Keratinocyte (primary cell): Measurements from ENCODE around the gene PHAF1. TPM values are rescaled to one million over a fixed set of nuclear protein-coding genes. Genes with fewer than 3 reads are reported as not detected.

ENCODE experiments used
- DNase-seq: peaks from one replicate; pipeline ENCODE4 v3.0.0-alpha.2; 2011; ENCODE audit warnings: low read depth, missing footprints, low spot score
- FAIRE-seq: peaks from 2 replicates; lab custom pipeline; 2011; peaks lifted over from hg19 to GRCh38; lab: Jason Lieb, UNC
- H2AFZ ChIP-seq: 2 replicates; pipeline ENCODE4 v1.6.0; 2012; ENCODE audit warnings: low read length, control low read depth, inconsistent platforms; ENCODE audit not compliant: control insufficient read depth
- H3K27ac ChIP-seq: 2 replicates; pipeline ENCODE4 v1.5.1; 2011; ENCODE audit warnings: low read length; ENCODE audit not compliant: control insufficient read depth, insufficient read depth
- H3K27me3 ChIP-seq: 3 replicates; pipeline ENCODE4 v1.6.0; 2011; ENCODE audit warnings: low read length; ENCODE audit not compliant: control insufficient read depth, insufficient read depth; ENCODE audit errors: extremely low read depth
- H3K36me3 ChIP-seq, 2 experiments: 2 replicates in 1 of 2; 3 replicates in 1 of 2; pipeline ENCODE4 v1.5.1; 2011; ENCODE audit warnings: low read length in 2 of 2, mild to moderate bottlenecking in 1 of 2; ENCODE audit not compliant: control insufficient read depth in 2 of 2, insufficient read depth in 2 of 2; ENCODE audit errors: extremely low read depth in 1 of 2
- H3K4me1 ChIP-seq: 3 replicates; pipeline ENCODE4 v1.5.1; 2011; ENCODE audit warnings: low read length; ENCODE audit not compliant: control insufficient read depth, insufficient read depth; ENCODE audit errors: extremely low read depth
- H3K4me2 ChIP-seq: 3 replicates; pipeline ENCODE4 v1.6.0; 2011; ENCODE audit warnings: low read depth, low read length; ENCODE audit not compliant: control insufficient read depth, insufficient read depth; ENCODE audit errors: extremely low read depth
- H3K4me3 ChIP-seq, 3 experiments: fragments of 200-600 bp in 1 of 3; sonication (generic) in 1 of 3; 2 replicates in 2 of 3; 3 replicates in 1 of 3; pipeline ENCODE4 v1.5.1; 2011 to 2016; ENCODE audit warnings: low read length in 3 of 3, mild to moderate bottlenecking in 3 of 3, control low read depth in 2 of 3, inconsistent platforms in 1 of 3, low read depth in 1 of 3, mixed read lengths in 1 of 3, mixed run types in 1 of 3, moderate library complexity in 1 of 3; ENCODE audit not compliant: control insufficient read depth in 2 of 3, insufficient read depth in 2 of 3; ENCODE audit errors: extremely low read depth in 1 of 3
- H3K79me2 ChIP-seq: 2 replicates; pipeline ENCODE4 v1.6.0; 2012; ENCODE audit warnings: low read length; ENCODE audit not compliant: control insufficient read depth, insufficient read depth
- H3K9ac ChIP-seq: 3 replicates; pipeline ENCODE4 v1.6.0; 2011; ENCODE audit warnings: low read length; ENCODE audit not compliant: control insufficient read depth, insufficient read depth; ENCODE audit errors: extremely low read depth
- H3K9me1 ChIP-seq: 3 replicates; pipeline ENCODE4 v1.6.0; 2011; ENCODE audit warnings: low read length; ENCODE audit not compliant: control insufficient read depth, insufficient read depth; ENCODE audit errors: extremely low read depth
- H3K9me3 ChIP-seq: 2 replicates; pipeline ENCODE4 v1.5.1; 2012; ENCODE audit warnings: low read depth, low read length; ENCODE audit not compliant: control insufficient read depth
- H4K20me1 ChIP-seq: 3 replicates; pipeline ENCODE4 v1.6.0; 2011; ENCODE audit warnings: low read length; ENCODE audit not compliant: control insufficient read depth, insufficient read depth; ENCODE audit errors: extremely low read depth
- CTCF ChIP-seq, 3 experiments: IDR thresholded peaks in 1 of 3; conservative IDR thresholded peaks in 1 of 3; optimal IDR thresholded peaks in 1 of 3; 2 replicates in 2 of 3; 3 replicates in 1 of 3; pipeline versions ENCODE3 to v1.5.1; 2011; ENCODE audit warnings: low read length in 3 of 3, mild to moderate bottlenecking in 3 of 3, moderate library complexity in 2 of 3, control low read depth in 1 of 3, inconsistent platforms in 1 of 3; ENCODE audit not compliant: insufficient read depth in 2 of 3; ENCODE audit errors: extremely low read depth in 1 of 3
- EZH2 ChIP-seq: IDR thresholded peaks from one replicate; pipeline ENCODE4 v1.6.1; 2012; ENCODE audit warnings: inconsistent platforms, mild to moderate bottlenecking, low read length, moderate library complexity
- dilution Hi-C: fragments of 300-500 bp; cut with MboI; formaldehyde crosslinking; loops from one replicate; pipeline ENCODE4 v1.7.0; 2020; ENCODE audit warnings: low sequenced_read_pairs; ENCODE audit not compliant: extremely low pct_ligation_motif_present
- polyA plus RNA-seq, 5 experiments: library from polyadenylated mRNA; depleted of rRNA in 3 of 5; stranded (reverse) in 3 of 5; stranded (forward) in 1 of 5; unstranded in 1 of 5; fragments of >200 nt; gene quantifications; 1 replicate in 1 of 5; 2 replicates in 3 of 5; 3 replicates in 1 of 5; pipeline versions ENCODE4 v1.2.1 to v1.2.3, GENCODE V29; 2011 to 2012; ENCODE audit warnings: missing spikeins in 2 of 5, low read depth in 1 of 5, low replicate concordance in 1 of 5

PHAF1 gene
- polyA plus RNA-seq, 1 donor (not counting 4 experiments of a cell fraction or from before 2014, with no cell fraction given) = 26.7 TPM

DNA sequence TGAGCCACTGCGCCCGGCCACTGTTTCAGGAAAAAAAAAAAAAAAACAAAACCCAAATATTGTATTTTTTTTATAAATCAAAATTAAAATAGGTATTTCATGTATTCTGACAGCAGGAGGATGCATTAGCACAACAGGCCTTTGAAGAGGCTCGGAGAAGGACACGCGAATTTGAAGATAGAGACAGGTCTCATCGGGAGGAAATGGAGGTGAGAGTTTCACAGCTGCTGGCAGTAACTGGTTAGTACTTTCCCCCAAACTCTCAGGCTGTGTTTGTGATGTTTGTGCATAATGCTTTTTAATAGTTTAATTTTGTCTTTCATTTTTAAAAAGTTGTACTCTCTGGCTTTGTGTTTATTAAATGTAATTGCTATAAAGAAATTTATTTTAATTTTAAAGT is 27.6 kb upstream of the PHAF1 start:
- Histone ChIP-seq H3K79me2 (no peaks in the 10 kb centered on the region), H3K27me3 (no peaks in the 10 kb centered on the region), H2AFZ (no peak overlapping the region), H3K27ac (no peak overlapping the region), H3K4me3 (no peak overlapping the region), H3K9me3 (no peaks in the 10 kb centered on the region), H3K4me1 (no peaks in the 10 kb centered on the region), H4K20me1 (no peaks in the 10 kb centered on the region), H3K9me1 (no peaks in the 10 kb centered on the region), H3K4me2 (no peak overlapping the region), H3K36me3 (peaks cover 3% of the 10 kb centered on the region in 2 experiments), H3K9ac (no peak overlapping the region)
- DNase-seq (no peak), FAIRE-seq (no peak)
- TF ChIP-seq EZH2 = no peak
- no peak for TF ChIP-seq CTCF (optimal IDR thresholded peaks at IDR 0.05 in 1 of 3, IDR thresholded peaks at IDR 0.05 in 1 of 3, conservative IDR thresholded peaks at IDR 0.05 in 1 of 3; ENCODE audit: extremely low read depth in 1 of 3, insufficient read depth in 2 of 3, low read length in 3 of 3)
- dilution Hi-C loops = no loop called here

DNA sequence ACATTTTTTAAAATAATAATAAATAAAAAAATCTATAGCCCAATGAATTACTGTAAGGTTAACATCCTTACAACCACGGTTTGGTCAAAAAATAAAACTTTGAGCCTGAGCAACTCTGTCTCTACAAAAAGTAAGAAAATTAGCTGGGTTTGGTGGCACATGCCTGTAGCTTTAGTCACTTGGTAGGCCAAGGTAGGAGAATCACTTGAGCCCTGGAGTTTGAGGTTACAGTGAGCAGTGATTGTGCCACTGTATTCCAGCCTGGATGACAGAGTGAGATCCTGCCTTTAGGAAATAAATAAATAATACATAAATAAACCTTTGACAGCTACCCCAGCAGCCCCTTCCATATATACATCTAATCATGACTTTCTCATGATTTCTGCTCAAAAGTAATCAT is 26.9 kb upstream of the PHAF1 start:
- Histone ChIP-seq H3K4me1 (no peaks in the 10 kb centered on the region), H3K4me3 (no peak overlapping the region), H3K27me3 (no peaks in the 10 kb centered on the region), H2AFZ (no peak overlapping the region), H3K79me2 (no peaks in the 10 kb centered on the region), H4K20me1 (no peaks in the 10 kb centered on the region), H3K36me3 (peaks cover 2 to 4% of the 10 kb centered on the region in 2 experiments), H3K9me1 (no peaks in the 10 kb centered on the region), H3K4me2 (no peak overlapping the region), H3K9ac (no peak overlapping the region), H3K9me3 (no peaks in the 10 kb centered on the region), H3K27ac (no peak overlapping the region)
- DNase-seq (no peak), FAIRE-seq (no peak)
- no peak for TF ChIP-seq CTCF (optimal IDR thresholded peaks at IDR 0.05 in 1 of 3, IDR thresholded peaks at IDR 0.05 in 1 of 3, conservative IDR thresholded peaks at IDR 0.05 in 1 of 3; ENCODE audit: extremely low read depth in 1 of 3, insufficient read depth in 2 of 3, low read length in 3 of 3)
- TF ChIP-seq EZH2 = no peak
- dilution Hi-C loops = no loop called here
